GM18861 (cell line): Measurements from ENCODE around the gene COL4A6.
"Not testable (repeated sequence)": the region's sequence is repeated elsewhere in the genome, so short reads cannot be mapped to it uniquely, and the experiment has no call there.

Experiments used
- ATAC-seq: cut with Tn5 transposase; IDR thresholded peaks from one replicate; pipeline ENCODE4 v1.9.1; 2021; ENCODE audit not compliant: unreplicated experiment

Gene COL4A6

DNA sequence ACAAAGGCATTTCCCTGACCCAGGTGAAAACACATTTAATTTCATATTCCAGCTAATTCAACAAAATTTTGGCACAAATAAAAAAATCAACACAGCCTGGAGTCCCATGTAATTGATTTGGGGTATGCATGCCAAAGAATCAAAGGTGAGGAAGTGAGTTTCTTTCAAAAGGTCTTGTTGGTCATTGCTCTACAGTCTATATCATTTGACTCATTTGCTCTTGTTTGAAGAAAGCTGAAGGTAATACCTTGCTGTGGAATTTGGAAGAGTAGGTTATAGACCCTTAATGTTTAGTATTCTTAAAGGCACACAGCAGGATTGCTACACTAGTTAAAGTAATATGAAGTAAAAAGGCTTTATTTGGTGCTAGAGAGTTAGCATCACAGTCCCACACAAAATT lies 25.4 kb downstream of the COL4A6 start:
- no peak for ATAC-seq

DNA sequence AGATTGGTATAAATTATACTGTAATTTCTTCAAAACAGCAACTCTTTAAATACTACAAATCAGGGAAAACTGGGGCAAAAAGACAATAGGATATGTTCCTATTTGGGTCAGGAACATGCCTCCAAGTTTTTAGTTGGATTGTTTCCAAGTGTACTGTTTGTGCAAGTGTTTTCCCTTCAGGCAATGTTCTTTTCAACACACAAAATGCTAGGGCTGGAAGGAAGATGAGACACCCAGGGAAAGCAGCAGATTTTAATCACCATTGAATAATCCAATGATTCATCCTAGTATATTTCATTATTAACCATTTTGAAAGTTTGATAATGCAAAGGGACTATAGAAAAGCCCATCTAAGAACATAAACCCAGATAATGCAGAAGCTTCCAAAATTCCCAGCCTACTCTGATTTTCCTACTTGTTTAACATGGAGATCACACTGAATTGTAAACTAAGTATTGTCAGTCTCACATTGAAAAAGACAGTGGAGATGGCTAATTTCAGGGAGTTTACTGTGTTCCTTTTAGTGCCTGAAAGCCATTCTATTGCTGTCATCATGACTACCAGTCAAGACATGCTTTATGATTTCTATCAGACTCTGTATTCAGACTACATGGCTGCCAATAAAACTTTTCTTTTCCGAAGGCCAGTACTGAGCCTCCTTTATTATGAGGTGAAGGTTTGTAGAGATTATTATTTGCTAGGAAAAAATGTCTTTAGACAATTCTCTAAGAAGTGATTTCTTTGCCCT lies 38.6 kb downstream of the COL4A6 start:
- ATAC-seq = no peak

DNA sequence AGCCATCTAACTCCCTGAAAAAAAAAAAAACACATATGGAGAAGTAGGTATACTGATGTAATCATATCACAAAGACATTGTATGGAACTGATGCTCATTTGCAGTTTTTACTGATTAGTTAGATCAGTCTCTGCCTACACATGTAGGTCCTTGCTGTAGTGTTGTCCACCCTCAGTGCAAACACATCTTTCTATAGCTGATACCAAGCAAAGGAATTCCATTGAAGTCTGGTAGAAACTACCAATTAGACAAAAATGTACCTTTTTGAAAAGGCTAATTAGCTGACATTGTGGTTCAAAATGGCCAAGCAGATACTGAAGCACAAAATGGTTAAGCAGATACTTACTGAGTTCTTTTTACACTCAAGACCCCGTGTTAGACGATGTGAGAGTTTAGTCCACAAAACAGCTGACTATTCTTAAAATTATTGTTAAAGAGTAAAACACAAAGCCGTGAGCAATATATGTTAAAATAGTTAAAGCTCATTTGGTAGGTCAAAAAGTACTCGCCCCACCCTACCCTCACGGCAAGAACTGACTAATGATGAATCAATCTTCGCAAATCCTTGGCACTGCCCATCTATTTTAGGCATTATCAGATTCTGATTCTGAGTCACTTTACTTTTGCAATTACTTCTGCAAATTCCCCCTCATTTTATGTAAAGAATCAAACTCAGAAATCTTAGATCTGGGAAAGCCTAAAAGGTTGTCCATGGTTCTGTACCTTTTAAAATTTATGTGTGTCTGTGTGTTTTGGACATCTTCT lies 40.4 kb downstream of the COL4A6 start:
- ATAC-seq = no peak

DNA sequence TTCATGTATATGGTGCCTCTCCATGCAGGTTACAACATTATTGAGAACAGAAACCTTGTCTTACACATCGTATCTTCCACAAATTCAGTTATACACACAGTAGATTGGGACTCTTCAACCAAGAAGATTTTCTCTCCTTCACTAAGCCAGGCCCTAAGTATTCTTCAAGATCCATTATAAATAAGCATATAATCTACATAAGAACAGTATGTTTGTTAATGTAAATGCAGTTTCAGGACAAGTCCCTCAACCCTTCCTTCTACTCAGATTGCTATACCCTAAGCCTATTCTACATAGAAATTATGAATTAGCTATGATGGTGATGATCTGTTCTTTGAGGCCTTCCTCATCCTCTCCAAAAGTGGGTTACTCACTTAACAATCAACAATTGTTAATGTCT lies 41.2 kb downstream of the COL4A6 start:
- no peak for ATAC-seq

DNA sequence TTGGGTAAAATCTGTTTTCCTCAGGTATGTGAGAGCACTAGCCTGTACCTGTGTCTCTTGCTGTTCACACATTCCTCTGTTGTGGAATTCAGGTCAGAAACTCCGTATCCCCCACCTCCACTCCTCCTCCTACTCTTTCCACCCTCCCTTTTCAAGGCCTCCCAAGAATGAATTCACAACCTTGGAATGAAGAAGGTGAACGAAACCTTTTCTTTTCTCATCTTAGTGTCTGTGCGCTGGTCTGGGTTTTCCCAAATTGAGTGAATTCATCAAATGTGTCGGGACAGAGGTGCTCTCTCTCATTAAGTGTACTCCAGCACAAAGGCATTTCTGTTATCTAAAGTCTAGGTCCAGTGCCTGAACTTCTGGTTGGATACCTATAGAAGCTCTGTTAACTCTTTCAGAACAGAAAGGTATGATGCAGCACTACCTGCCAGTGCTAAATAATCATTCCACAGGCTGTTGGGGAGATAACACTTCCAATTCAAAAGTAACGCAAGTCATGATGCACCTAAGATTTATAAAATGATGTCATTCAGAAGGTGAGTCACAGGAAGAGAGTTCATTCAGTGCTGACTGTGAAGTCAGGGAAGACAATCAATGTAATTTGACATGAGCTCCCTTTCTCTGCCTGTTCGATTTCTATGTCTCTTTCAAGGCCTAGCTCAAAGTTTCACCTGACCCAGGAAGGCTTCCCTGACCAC lies 41.9 kb downstream of the COL4A6 start:
- no peak for ATAC-seq

DNA sequence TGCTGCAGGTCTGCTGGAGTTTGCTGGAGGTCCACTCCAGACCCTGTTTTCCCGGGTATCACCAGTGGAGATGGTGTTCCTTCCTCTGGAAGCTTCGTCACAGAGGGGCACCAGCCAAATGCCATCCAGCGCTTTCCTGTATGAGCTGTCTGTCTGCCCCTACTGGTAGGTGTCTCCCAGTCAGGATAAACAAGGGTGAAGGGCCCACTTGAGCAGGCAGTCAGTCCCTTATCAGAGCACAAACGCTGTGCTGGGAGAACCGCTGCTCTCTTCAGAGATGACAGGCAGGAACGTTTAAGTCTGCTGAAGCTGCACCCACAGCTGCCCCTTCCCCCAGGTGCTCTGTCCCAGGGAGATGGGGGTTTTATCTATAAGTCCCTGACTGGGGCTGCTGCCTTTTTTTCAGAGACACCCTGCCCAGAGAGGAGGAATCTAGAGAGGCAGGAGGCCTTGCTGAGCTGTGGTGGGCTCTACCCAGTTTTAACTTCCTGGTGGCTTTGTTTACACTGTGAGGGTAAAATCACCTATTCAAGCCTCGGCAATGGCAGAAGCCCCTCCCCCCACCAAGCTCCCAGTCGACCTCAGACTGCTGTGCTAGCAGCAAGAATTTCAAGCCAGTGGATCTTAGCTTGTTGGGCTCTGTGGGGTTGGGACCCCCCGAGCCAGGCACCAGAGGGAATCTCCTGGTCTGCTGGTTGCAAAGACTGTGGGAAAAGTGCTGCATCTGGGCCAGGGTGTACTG lies 47.1 kb downstream of the COL4A6 start:
- ATAC-seq = not testable (repeated sequence)

DNA sequence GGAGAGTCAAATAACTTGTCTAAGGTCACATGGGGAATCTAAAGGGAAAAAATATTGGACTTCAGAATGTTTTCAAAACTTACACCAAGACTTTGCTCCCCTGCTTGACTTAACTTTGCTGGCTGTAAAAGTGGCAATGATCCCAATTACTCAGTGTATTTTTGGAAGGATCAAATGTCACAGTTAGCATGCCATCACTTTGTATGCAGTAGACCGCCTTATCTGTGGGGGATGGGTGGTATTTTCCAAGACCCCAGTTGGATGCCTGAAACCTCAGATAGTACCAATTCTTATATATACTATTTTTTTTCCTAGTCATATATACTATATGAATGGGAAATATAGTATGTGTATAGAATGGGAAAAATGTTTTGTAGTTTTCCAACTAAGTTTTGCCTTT lies 53.4 kb downstream of the COL4A6 start:
- ATAC-seq = no peak

DNA sequence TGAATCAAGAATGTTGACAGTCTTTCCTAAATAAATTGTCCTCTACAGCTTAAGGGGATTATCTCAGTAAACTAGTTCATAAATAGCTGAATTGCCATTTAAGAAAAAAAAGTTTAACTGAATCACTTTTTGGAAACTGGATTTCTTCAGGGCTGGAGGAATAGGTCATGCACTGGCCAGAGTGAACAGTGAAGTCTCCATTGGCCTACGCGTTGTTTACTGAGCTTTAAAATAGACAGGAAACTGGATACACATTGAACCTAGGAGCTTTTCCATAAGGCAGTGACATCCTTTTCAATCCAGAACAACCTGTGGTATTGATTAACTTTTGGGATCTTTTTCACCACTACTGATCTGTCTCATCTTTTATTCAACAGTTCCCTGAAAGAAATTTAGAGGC lies 58.0 kb downstream of the COL4A6 start:
- no peak for ATAC-seq

DNA sequence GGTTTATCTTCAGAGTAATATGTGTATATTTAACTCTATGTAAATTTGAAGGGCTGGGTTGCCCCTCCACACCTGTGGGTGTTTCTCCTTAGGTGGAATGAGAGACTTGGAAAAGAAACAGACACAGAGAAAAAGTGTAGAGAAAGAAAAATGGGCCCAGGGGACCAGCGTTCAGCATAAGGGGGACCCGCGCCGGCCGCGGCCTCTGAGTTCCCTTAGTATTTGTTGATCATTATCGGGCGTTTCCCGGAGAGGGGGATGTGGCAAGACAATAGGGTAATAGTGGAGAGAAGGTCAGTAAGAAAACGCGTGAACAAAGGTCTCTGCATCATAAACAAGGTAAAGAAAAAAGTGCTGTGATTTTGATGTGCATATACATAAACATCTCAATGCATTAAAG lies 61.4 kb downstream of the COL4A6 start:
- ATAC-seq = not testable (repeated sequence)

DNA sequence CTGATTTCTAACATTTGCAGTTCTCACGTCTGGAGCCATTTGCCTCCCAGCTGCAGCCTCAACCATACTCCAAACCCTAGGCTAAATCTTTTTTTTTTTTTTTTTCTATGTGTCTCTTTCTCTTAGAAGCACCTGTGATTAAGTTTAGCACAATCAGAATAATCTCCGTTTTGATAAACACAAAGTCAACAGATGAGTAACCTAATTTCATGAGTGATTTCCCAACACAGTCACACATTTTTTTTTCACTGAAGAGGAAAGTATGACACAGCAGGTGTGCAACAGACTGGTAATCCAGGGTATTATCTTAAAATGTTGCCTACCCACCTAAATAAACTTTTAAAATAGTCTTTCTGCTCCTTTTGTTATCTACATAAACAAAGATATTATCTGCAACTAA lies 62.6 kb downstream of the COL4A6 start:
- ATAC-seq = not testable (repeated sequence)

DNA sequence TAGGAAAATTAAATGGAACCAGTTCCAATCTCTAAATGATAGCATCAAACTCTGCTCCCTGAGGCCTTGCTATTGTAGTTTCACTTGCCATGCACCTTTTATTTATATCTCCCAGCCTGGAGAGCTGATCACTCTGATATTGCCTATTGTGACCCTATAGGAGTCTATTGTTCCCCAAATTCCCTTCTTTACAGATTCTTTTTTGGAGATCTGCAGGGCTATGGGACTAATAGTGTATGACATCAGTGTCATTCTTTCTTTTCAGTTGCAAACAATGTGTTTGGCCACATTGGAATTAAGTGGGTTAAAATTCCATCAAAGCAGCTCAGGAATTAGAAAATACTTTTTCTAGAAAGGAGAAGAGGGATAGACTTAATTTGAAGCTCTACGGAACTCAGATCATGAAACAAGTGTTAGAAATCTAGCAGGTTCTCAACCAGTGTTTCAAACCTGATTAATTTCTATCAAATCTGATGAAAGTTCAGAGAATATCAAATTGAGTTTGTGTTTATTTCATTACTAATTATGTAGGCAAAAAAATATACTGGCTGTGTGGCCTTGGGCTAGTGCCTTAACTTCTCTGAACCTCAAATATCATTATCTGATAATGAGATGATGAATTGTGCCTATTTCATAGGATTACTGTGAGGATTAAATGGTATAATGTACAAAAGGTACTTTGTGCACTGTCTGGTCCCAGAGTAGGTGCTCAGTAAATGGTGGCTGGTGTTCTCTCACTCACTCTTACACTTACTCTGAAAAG lies 71.4 kb downstream of the COL4A6 start:
- ATAC-seq = no peak

DNA sequence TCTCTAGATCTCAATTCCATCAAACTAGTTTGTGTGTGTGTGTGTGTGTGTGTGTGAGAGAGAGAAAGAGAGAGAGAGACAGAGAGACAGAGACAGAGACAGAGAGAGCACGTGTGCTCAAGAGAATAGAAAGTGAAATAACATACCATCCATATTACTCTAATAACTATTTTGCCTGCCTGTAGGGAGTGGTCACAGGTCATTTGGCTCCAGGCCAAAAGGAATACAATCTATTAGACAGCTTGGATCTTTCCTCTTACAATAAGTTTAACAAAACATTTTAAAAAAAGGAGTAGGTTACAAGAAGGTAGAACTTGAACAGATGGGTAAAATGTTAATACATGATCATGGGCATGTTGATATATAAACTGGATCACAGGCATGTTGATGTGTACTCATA lies 76.2 kb downstream of the COL4A6 start:
- ATAC-seq = no peak

DNA sequence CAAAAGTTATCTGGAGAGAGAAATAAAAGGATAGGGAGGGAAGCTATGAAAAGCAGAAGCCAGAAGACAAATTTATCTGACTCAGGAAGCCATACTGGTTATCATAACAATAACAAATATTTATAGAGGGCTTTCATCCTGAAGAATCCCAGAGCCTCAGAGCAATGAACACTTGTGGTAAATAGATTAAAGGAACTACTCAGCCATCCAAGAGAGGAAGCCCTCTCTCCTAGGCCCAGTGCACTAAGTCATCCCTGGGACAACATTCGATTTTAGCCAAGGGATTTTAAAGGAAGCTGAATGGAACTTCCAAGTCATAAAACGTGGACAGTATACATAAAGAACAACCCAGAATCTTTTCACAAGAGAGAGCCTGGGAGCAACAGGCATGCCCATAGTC lies 76.9 kb downstream of the COL4A6 start:
- ATAC-seq = no peak

DNA sequence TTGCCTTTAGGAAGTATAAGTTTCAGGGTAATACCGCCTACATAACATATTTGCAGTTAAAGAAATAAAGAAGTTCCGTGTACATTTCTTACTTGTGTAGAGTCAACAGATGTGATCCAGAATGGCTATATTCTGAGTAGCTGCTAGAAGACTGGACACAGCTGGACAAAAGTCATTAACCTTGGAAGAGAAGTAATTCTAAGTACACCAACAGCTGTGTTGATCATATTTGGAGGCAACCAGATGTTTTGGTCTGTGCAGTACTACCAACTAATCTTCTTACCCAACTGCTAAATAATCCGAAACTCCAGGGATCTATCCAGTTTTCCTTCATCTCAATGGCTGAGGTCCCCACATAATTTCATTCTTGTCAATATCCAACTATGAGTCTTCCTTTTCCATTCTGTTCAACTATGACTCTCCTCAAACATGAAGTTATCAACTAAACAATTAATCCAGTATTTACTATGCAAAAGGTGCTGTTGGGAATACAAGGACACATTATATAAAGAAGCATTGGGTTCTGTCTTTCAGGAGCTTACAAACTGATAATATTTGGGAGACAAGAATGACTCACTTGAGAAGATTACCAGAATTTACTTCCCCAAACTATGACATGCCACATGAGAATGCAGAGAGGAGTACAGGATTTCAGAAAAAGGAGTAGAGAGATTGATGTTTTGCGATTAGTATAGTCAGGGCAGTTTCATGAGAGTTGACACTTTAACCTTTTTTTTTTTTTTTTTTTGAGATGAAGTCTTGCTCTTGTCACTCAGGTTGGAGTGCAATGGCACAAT lies 78.2 kb downstream of the COL4A6 start:
- no peak for ATAC-seq

DNA sequence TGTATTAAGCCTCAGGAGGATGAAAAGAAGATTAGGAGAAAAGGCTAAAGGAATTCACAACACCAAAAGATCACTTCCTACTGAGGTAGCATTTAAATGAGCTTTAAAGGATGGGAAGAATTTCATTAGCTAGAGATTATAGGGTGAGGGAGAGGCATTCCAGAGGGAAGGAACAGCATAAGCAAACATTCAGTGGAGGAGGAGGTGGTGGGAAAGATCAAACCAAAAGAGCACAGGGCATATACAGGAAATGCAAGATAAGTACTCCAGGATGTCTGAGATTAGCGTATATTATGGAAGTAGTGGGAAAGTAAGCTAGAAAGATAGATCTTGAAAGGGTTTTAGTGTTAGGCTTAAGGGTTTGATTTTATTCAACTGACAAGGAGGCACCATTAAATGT lies 84.8 kb downstream of the COL4A6 start:
- no peak for ATAC-seq

DNA sequence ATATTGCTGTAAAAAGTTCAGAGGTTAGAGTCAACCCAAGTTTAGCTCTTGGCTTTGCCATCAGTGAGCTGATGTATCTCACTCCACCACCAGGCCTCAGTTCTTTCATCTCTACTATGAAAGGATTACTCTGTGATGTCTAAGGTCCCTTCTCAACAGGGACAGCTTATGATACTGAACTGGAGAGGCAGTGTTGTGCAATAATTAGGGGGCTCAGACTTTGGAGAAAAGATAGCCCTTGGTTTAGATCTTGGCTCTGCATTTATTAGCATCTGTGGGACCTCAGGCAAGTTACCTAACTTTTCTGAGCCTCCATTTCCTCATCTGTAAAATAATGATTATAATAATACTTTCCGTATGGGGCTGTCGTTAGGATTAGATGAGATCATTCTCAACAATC lies 89.0 kb downstream of the COL4A6 start:
- ATAC-seq = no peak

DNA sequence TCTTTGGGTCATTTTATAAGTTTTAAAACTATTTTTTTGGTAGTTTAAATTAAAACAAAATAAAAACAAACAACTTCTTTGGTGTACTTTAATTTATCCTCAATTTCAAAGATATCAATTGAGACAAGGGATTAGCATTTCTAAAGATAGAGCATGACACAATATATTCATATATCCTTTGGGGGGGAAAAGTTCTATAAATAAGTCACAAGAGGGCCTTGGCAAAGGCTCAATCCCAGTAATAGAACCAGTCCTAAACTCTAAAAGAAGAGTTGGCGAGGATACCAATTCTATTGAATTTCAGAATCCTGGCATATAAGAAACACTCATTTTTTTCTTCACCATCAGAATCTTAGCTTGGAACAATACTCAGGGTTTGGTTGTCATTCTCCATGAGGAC lies 89.7 kb downstream of the COL4A6 start:
- ATAC-seq = no peak

DNA sequence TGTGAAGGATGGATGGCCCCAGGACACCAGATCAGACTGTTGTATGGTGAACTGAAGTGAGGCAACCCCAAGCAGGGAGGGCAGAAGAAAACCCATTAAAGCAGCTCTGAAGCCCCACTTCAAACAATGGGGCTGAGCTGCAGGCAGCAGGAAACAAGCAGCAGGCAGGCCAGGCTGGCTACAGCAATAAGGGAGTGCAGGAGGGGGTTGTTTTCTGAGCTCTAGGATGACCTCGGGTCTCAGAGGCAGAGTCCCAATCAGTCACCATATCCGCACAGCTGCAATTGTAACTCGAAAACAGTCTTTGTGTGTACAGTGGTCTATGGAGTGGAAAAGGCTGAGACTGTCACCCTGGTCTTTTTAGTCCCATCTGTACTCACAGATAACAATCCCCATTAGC lies 90.4 kb downstream of the COL4A6 start:
- ATAC-seq = no peak

DNA sequence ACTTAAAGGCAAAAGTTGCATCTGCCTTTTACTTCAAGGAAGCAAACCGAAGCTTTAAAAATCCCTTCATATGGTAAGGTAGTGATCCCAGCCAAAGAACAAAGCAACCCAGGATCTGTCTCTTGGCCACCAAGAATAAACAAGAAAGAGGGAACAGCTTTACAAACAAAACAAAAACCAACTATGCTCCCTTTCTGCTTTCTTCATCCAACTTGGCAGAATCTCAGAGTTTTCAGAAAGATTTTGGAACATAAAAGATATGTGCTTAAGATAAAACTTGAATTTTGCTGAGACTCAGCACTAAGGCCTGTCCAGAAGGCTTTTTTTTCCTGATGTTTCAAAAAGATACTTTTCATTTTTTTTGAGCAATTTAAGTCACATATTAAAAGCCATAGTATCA lies 94.0 kb downstream of the COL4A6 start:
- no peak for ATAC-seq

DNA sequence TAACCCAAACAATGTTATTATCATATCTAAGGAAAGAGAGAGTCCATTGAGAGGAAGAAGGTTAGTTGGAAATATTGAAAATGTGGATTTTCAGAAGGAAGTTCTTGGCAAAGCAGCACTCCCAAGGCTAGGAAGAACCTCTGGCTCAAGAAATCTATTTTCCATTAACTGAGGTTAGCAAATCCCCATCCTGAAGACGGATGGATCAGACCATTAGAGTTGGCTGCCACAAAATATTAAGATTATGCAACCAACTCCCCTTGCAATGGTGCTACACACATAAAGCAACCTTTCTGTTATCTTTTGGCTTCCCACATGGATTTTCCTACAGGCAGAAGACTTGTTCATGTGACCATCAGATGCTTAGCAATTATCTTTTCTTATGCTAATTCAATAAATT lies 96.3 kb downstream of the COL4A6 start:
- no peak for ATAC-seq
